Stimulated activated CD4-positive, alpha-beta T cell treated with anti-CD3 and anti-CD28 coated beads, Interleukin-1b, Interleukin-23, amount 100 ng/mL, for 48 hours (primary cell): ENCODE data around the gene ABAT.

Source experiments
- DNase-seq: peaks from one replicate; pipeline ENCODE4 v3.0.0-alpha.2; 2020

The ABAT gene

DNA sequence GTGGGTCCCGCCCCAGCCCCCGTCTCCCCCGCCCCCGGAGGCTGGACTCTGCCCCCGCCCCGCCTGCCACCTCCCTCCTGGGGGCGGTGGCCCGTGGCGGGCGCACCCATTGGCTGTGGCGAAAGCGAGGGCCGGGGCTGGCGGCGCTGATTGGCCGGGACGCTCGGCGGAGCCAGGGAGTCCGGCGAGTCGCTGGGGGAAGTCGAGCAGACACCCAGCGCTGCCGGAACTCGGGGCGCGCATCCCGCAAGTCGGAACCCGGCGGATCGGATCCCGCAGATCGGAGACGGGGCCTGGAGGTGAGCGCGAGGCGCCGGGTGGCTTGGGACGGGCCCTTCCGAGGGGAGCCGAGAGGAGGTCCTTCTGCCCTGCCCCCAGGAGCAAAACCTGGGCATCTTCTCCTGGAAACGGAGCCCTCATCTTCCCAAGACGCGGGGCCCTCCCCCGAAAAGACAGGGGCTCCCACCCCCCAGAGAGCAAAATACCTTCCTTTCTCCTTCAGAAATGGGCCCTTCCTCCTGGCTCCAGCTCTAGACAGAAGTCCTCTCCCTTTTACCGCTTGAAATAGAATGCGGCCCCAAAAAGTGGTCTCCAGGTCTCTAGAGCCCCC lies at the start of gene ABAT:
ABAT (plus strand) TSS at position 205 of the 610 bp plus-strand sequence. CDS start 61,123 bp downstream, outside the sequence.
- peak; percentile 86 for DNase-seq

DNA sequence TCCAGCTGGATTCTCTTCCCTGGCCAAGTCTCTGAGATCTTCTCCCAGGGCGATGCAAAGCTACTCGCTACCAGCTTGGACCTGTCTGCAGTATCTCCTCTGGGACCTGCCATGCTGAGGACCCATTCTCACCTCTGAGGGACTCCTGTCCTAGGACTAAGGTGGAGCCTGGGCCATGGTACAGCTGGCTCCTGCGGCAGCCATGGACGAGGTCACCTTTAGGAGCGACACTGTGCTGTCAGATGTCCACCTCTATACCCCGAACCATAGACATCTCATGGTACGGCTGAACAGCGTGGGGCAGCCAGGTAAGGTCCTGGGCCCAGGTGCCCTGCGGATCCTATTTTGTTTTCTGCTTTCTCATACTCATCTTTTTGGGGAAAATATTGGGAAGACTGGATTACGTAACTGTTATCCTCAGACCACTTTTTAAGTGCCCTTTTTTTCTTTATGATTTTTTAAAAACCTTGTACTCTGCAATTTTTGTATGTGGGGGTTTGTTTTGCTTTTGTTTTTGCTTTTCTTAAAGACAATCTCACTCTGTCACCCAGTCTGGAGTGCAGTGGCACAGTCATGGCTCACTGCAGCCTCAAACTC lies 48.8 kb upstream of the ABAT start:
- no peak for DNase-seq

DNA sequence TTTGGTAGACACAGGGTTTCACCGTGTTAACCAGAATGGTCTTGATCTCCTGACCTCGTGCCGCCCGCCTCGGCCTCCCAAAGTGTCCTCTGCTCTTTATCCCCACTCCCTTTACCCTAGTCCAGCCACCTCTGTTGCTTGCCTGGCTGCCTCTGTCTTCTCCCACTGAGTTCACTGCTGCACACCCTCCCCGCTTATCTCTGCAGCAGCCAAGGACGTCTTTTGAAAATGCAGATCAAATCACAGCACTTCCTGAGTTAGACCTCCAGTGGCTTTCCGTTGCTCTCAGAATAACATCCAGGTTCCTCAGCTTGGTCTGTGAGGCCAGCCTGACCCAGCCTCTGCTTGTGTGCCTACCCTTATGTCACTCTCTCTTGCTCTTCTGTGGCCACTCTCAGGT lies 47.5 kb upstream of the ABAT start:
- DNase-seq: no peak

DNA sequence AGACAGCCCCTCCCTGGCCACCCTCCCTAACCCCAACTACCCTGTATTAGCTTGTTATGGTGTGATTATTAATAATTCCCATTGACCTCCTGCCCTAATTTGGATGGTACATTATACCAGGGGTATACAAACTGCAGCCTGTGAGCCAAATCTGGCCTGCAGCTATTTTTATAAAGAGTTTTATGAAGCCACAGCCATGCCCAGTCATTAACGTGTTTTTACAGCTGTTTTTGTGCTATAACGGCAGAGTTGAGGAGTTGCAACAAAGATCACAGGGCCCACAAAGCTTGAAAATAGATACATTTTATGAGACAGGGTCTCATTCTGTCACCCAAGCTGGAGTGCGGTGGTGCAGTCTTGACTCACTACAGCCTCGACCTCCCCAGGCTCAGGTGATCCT lies 47.0 kb upstream of the ABAT start:
- no peak for DNase-seq

DNA sequence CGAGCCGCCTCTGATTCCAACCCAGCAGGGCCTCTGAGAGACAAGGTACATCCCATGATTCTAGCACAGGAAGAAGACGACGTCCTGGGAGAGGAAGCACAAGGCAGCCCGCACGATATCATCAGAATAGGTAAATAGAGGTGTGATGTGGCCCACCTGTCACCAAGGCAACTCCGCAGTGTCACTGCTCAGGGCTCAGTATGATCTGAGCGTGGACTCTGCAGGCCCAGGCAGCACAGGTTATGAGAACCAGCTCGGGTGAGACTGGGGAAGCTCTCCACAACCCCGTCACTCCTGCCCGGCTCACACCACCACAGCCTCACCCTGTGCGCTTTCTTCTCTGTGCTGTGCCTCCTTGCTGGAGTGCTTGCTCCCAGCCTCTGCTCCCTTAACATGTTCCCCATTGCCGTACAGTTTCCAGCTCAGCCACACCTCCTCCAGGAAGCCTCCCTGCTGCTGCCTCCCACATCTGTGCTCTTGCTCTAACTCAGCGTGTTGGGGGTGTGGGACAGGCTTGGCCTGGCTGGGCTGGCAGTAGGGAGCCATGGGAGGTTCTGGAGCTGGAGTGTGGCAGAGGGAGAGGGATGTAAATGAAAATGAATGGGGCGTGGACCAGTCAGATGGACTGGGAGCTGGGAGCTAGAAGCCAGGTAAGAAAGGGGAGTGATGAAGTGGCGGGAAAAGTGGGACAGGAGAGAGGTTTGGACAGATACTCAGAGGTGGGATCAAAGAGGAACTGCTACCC lies 45.3 kb upstream of the ABAT start:
- no peak for DNase-seq

DNA sequence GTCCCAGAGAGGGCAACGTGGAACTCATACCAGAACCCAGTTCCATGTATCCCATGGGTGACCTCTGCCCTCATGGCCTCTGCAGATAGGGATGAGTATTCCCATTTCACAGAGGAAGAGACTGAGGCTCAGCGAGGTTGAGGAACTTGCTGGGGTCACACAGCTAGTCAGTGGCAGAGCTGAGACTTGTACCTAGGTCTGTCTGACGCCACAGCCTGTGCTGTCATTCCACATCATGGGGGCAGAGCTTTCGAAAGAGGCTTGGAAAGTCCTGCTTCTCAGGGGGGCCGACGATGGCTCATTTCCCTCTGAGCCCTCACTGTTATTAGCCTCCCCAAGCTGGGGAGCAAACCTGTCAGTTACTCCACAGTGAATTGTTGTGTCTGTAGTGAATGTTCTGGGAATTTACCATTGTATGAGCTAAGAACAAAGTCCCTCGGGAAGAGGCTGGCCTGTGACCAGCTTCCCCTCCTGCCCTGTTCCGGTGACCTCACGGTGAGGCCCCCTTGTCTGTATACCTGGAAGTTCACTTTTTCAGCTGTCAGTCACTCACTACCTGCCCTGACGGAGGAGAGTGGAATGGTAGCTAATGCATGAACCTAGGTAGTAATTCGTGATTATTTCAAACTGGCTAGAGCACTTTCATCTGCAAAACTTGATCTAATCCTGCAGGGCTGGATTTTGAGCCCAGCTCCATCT lies 44.0 kb upstream of the ABAT start:
- no peak for DNase-seq

DNA sequence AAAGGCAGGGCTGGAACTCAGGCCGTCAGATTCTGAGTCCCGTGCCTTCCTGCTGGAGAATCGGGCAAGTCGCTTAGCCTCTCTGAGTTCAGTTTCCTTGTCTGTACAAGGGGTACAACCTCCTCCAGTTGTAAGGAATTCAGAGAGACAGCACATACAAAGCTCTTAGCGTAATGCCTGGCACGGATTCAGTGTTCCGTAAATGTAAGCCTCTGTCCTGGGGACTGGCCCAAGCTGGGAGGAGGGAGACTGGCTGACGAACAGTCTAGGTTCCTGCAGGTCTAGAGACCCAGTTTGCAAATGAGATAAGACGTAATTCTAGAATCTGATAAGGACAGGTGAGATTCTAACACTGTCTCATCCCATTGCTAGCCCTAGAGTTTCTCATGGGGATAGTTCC lies 43.0 kb upstream of the ABAT start:
- DNase-seq: no peak

DNA sequence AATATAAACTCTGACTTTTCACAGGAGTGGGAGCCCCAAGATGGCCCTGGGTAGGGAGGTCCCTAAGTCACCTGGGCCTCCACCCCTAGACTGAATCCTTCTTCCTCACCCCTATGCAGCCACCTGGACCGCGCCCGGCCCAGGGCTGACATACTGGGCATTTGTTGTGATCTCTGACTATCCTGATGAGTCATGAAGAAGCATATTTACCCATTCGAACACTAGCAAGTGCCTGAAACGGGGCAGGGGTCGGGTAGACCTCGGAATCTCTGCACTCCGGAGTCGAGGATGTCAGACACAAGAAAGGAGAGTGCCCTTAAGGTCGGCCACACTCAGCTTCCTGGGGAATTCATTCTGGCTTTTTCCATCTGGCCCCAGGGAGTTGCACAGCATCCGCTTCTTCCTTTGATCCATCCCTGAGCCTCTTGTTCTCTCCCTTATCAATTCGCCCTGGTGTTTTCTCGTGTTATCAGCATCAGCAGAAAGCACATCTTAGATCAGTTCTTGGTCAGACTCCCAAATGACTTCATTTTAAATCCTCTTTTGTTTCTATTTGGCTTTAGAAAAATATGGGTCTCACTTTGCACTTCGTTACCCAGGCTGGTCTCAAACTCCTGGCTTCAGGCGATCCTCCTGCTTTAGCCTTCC lies 42.5 kb upstream of the ABAT start:
- DNase-seq: no peak

DNA sequence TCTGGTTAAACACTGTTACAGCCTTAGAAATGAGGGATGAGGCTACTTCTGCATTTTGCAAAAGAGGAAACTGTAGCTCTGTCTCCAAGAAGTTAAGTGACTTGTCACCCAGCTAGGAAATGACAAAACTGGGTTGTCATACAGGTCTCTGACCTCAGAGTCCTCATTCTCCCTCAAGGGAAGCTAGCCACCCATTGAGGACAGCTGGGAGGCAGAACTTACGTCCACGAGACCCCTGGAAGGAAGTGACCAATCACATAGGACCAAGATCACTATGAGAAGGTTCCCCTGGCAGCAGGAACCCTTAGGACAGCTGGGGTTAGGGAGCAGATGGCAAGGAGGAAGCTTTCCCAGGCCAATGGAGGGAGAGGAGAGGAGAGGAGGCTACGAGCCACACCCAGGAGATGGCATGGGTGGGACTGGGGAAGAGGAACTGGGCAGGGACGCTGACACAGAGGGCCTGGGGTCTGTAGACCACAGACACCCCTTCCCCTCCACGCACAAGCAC lies 41.7 kb upstream of the ABAT start:
- DNase-seq: no peak

DNA sequence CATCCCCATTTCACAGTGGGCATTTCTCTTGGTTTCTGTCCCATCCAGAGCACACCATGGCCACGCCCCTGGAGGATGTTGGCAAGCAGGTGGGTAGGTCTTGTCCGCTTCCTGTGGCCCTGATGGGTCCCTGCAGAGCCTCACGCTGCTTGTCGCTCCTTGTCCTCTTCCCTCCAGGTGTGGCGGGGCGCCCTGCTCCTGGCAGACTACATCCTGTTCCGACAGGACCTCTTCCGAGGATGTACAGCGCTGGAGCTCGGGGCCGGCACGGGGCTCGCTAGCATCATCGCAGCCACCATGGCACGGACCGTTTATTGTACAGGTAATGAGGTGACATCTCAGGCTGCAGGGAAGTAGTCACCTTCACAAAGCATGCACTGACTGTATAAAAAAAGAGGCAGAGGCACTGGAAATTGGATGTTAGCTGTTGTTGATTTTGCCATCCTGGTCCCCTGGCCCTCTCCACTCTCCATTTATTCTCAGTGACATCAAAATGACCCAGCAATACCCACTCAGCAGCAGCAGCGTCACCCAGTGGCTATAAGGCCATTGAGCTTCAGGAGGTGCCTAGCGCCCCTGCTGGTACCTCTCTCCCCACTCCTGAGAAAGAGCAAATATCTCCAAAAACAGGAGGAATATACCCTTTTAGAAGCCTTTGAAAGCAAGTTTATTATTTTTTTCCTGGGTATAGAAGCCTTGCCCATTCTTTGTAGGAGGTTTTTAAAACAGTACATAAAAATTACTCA lies 39.3 kb upstream of the ABAT start:
- DNase-seq: no peak

DNA sequence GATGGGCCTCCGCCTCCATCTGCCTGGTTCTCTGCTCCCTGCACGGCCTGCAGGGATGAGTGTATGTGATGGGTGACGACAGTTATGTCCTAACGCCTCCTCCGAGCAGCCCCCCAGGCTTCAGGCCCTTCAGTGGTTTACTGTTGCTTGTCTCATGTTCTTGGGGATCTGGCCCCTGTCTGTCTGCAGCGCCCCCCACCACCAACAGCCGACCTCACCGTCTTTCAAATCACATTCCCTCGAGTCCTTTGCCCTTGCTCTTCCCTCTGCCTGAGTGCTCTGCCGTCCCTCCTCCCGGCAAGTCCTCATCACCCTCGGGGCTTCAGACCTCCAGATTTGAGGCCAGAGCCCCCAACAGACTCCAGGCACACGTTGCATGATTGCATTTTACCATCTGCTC lies 34.7 kb upstream of the ABAT start:
- DNase-seq: no peak

DNA sequence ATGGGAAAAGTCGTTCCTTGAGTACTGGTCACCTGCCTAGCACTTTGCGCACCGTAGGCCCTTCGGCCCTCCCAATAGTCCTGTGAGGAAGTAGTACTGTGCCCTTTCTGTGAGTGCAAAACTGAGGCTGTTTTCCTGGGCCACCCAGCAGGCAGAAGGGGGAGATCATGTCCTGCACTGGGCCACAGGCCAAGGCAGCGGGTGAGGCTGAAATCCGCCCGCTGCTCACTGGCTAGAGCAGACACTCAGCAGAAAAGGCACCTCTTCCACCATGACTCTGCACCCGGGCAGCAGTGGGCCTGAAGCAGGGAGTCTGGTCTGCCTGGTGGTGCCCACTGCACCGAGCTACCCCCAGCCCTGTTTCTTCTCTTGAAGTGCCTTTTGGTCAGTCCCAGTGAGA lies 32.7 kb upstream of the ABAT start:
- no peak for DNase-seq

DNA sequence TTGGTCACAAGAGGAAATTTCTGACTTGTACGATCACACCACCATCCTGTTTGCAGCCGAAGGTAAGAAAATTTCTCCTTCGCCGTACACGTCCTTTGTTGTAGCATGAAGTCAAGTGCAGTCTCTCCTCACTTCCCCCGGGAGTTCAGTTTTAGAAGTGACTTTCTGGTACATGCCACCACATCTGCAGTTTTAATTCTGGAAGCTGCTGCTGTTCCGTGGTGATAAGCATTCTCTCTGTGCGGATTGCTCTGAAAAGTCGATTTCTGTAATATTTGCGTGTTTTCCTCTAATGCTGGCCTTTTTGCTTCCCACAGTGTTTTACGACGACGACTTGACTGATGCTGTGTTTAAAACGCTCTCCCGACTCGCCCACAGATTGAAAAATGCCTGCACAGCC lies 32.3 kb upstream of the ABAT start:
- no peak for DNase-seq

DNA sequence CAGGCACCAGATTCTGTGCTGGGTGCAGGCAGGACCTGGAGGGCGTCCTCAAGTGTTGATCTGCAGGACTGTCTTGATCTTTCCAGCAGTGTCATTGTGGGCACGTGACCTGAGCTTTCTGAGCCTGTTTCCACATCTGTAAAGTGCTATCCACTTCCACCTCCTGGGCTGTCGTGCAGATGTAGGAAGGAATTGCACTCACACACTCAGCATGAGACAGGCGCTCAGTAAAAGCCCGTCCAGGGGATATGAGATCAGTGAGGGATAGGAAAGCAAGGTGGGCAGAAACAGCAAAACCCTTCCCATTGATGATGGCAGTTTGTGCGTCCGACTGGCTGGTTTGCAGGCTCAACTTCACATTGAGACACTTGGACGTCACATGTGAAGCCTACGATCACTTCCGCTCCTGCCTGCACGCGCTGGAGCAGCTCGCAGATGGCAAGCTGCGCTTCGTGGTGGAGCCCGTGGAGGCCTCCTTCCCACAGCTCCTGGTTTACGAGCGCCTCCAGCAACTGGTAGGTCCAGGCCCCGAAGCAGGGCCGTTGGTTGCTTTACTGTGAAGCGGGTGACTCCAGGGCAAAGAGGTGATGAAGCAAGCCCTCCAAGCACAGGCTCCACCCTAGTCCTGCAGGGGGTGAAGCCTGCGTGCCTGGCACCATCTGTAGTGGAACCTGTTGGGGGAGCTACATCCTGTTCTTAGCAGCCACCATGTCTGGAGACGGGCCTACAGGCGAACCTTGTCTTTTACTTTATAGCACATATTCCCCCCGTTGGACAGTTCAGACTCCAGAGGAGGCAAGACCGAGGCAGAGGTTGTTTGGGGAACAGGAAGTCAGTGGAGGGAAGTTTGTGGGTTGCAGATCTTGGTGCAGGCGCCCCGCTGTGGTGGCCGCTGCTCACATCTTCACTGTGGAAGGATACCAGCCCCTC lies 29.9 kb upstream of the ABAT start:
- no peak for DNase-seq

DNA sequence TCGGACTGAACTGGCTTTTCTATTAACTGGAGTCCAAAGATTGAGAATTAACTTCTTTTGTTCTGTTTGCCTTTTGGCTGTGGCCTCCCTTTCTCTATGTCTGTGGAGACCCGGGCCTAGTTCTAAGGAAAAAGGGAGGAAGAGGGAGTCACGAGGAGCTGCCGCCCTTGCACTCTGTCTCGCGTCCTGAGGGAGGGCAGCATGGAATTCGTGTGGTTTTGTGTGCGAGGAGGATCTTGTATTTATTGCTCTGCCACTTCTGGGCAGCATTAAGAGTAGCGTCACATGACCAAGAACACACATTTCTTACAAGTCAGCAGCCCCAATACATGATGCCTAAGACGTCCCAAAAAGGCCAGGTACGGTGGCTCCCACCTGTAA lies 29.3 kb upstream of the ABAT start:
- DNase-seq: no peak

DNA sequence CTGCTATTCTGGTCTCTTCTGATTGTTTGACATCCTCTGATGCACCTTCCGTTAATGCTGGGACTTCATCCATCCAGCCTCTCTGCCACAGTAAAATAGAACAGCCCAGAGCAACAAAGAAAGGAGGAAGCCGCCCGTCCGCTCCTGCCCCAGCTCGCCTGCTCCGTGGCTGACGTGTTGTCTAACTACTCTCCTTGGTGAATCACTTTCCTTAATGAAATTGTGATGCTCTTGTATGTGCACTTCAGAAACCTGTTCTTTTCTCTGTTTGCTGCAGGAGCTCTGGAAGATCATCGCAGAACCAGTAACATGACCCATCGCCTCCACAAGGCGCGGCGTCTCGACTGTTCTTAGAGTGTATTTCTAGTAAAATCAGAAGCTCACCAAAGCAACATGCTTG lies 28.6 kb upstream of the ABAT start:
- DNase-seq: no peak

DNA sequence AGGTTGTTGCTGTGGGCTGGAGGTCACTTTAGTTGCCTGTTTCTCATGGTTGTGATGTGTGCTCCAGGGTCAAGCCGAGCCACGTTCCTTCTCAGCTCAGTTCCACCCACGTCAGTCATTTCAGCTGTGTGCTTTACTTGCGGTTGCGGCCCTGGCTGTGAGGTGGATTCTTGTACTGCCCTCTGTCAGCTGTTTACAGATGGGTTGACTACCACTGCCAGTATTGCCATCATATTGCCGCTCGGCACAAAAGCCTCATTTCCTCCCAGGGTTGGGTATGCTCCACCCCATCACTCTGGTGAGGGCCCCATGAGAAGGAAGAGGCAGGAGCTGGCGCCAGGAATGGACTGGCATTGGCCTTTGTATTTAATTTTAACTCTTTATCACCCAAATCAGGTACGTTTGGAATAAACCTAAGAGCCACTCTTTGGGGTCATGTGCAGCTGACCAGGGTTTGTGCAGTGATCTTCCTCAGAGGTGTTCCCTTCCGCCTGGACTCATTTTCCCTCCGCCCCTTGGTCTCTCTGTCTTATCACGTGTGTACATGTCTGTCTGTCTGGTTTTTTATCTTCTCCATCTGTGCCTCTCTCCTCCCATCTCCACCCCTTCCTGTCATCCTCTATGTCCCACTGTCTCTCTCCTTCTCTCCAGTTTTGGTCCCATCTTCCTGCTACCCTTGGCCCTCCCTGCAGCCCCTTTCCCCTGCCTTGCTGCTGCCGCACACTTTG lies 27.9 kb upstream of the ABAT start:
- DNase-seq: no peak

DNA sequence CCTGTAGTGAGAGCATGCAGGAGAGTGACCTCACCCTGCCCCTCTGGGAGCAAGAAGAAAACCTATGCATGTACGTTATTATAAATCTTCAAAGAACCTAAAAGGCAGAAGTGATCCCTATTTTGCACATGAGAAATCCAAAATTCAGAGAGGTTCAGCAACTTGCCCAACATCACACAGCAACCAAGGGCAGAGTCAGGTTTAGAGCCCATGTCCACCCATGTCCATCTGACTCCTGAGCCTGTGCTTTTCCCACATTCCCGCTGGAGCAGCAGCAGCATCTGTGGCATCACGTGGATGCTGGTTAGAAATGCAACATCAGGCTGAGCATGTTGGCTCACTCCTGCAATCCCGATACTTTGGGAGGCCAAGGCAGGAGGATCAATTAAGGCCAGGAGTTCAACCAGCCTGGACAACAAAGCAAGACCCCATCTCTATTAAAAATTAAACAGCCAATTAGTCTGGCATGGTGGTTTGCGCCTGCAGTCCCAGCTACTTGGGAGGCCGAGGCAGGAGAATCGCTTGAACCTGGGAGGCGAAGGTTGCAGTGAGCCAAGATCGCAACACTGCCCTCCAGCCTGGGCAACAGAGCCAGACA lies 26.6 kb upstream of the ABAT start:
- no peak for DNase-seq

DNA sequence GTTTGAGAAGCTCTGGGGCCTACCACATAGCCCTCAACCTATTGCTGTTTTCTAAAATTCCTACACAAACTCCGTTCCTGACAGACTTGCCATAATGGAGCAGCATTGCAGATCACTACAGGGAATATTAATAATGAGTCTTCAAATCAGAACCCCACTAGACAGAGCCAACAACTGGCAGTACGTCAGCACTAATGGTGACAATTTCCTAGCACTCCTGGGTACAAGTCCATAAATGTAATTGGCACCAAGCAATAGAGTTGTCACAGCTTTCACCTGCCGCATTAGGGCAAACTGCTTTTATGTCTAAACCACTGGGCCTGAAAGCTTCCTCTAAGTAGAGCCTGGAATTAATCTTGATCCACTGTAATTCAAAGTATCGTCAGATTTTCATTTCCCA lies 25.5 kb upstream of the ABAT start:
- DNase-seq: no peak
